Breast epithelium (tissue), 4 donors: ENCODE measurements around the gene MTHFD1. TPM values are rescaled to one million over a fixed set of nuclear protein-coding genes. Genes with fewer than 3 reads are reported as not detected.

Experiments used
- DNase-seq, 2 donors: peaks; one replicate each; pipeline ENCODE4 v3.0.0-alpha.2; 2019; ENCODE audit warnings: low spot score in 2 of 2
- H3K27ac ChIP-seq, 2 donors: fragments of 200-600 bp; sonication (generic) in 1 of 2; one replicate each; pipeline ENCODE4 v1.5.1; 2016 to 2019; ENCODE audit warnings: mild to moderate bottlenecking in 1 of 2
- H3K27me3 ChIP-seq, 2 donors: fragments of 200-600 bp; sonication (generic) in 1 of 2; one replicate each; pipeline versions ENCODE4 v1.5.1 to v1.6.0; 2017 to 2019; ENCODE audit warnings: control low read depth in 1 of 2, mild to moderate bottlenecking in 1 of 2
- H3K36me3 ChIP-seq: fragments of 200-600 bp; one replicate; pipeline ENCODE4 v1.5.1; 2019
- H3K4me1 ChIP-seq, 2 donors: fragments of 200-600 bp; sonication (generic); one replicate each; pipeline ENCODE4 v1.5.1; 2016 to 2019; ENCODE audit warnings: control low read depth in 1 of 2
- H3K4me3 ChIP-seq, 3 donors: fragments of 200-600 bp; sonication (generic); 1 replicate in 2 of 3; 2 replicates in 1 of 3; pipeline ENCODE4 v1.5.1; 2016 to 2019; ENCODE audit warnings: mild to moderate bottlenecking in 3 of 3, moderate library complexity in 2 of 3
- H3K9me3 ChIP-seq, 2 donors: fragments of 200-600 bp; sonication (generic) in 1 of 2; one replicate each; pipeline ENCODE4 v1.5.1; 2016 to 2019; ENCODE audit warnings: control low read depth in 1 of 2
- CTCF ChIP-seq, 3 donors: fragments of 450-650 bp; IDR thresholded peaks; one replicate each; pipeline ENCODE4 v1.5.1; 2016 to 2017; ENCODE audit warnings: antibody characterized with exemption in 3 of 3, mild to moderate bottlenecking in 3 of 3, moderate library complexity in 3 of 3
- POLR2A ChIP-seq: fragments of 450-650 bp; IDR thresholded peaks from one replicate; pipeline ENCODE4 v1.6.1; 2016; ENCODE audit warnings: antibody characterized with exemption, mild to moderate bottlenecking, moderate library complexity
- POLR2AphosphoS5 ChIP-seq, 3 donors: sonication (generic); formaldehyde crosslinking; IDR thresholded peaks; one replicate each; pipeline ENCODE4 v1.6.1; 2017; ENCODE audit warnings: antibody characterized with exemption in 3 of 3
- intact Hi-C: fragments of 100-400 bp; cut with DNase I; formaldehyde crosslinking; loops from one replicate; pipeline ENCODE4 v1.15.1; 2023; ENCODE audit warnings: low total_unique reads
- total RNA-seq, 3 donors: library from RNA; depleted of rRNA; stranded (reverse); fragments of >200 nt; gene quantifications; one replicate each; pipeline ENCODE4 v1.1.0, GENCODE V29; 2016

MTHFD1 gene
- total RNA-seq, 3 donors from 2014 or later, result 48.5 to 126 (median 50.3) TPM

- Histone ChIP-seq H3K27ac (no peak overlapping the region), H3K36me3 (no peaks in the 10 kb centered on the region), H3K9me3 (no peaks in the 10 kb centered on the region), H3K4me3 (no peak overlapping the region), H3K4me1 (no peaks in the 10 kb centered on the region), H3K27me3 (no peaks in the 10 kb centered on the region)
- intact Hi-C loops, result no loop called here
- TF ChIP-seq POLR2A, result no peak
- TF ChIP-seq CTCF (IDR thresholded peaks at IDR 0.05), result no peak
- no peak for TF ChIP-seq POLR2AphosphoS5 (IDR thresholded peaks at IDR 0.05)
- no peak for DNase-seq
Measured at GRCh38 chr14:64467566-64467965, 79.4 kb downstream of the MTHFD1 start.

GRCh38 chr14:64468451-64468850 is 80.3 kb downstream of the MTHFD1 start:
- H3K36me3 ChIP-seq, result no peaks in the 10 kb centered on the region
- H3K4me3 ChIP-seq, result no peak overlapping the region
- no peak overlapping the region for H3K27ac ChIP-seq
- intact Hi-C loops, result no loop called here
- DNase-seq, result no peak
- no peaks in the 10 kb centered on the region for H3K9me3 ChIP-seq
- H3K27me3 ChIP-seq, result no peaks in the 10 kb centered on the region
- TF ChIP-seq POLR2A (no peak), POLR2AphosphoS5 (IDR thresholded peaks at IDR 0.05) (no peak), CTCF (IDR thresholded peaks at IDR 0.05) (no peak)
- no peaks in the 10 kb centered on the region for H3K4me1 ChIP-seq

GRCh38 chr14:64474041-64474440 is 85.9 kb downstream of the MTHFD1 start:
- TF ChIP-seq POLR2A (no peak), POLR2AphosphoS5 (IDR thresholded peaks at IDR 0.05) (no peak), CTCF (IDR thresholded peaks at IDR 0.05) (no peak)

GRCh38 chr14:64474698-64475097 is 86.5 kb downstream of the MTHFD1 start:
- no peak overlapping the region for H3K27ac ChIP-seq
- no peaks in the 10 kb centered on the region for H3K4me1 ChIP-seq
- no peaks in the 10 kb centered on the region for H3K27me3 ChIP-seq
- H3K9me3 ChIP-seq, result no peaks in the 10 kb centered on the region
- TF ChIP-seq CTCF (IDR thresholded peaks at IDR 0.05), result no peak
- no peak for TF ChIP-seq POLR2AphosphoS5 (IDR thresholded peaks at IDR 0.05)
- TF ChIP-seq POLR2A, result no peak
- intact Hi-C loops, result no loop called here
- no peak overlapping the region for H3K4me3 ChIP-seq
- DNase-seq, result no peak
- H3K36me3 ChIP-seq, result no peaks in the 10 kb centered on the region

More at GRCh38 chr14:64474041-64474440, 85.9 kb downstream of the MTHFD1 start:
- Histone ChIP-seq H3K27me3 (no peaks in the 10 kb centered on the region), H3K9me3 (no peaks in the 10 kb centered on the region), H3K27ac (no peak overlapping the region), H3K4me1 (no peaks in the 10 kb centered on the region), H3K4me3 (no peak overlapping the region), H3K36me3 (no peaks in the 10 kb centered on the region)
- intact Hi-C loops, result no loop called here
- no peak for DNase-seq

GRCh38 chr14:64475585-64476273 is 87.6 kb downstream of the MTHFD1 start:
- no peak overlapping the region for H3K27ac ChIP-seq
- H3K36me3 ChIP-seq, result no peaks in the 10 kb centered on the region
- no peaks in the 10 kb centered on the region for H3K4me1 ChIP-seq
- H3K9me3 ChIP-seq, result no peaks in the 10 kb centered on the region
- no peak for TF ChIP-seq POLR2A
- TF ChIP-seq CTCF (IDR thresholded peaks at IDR 0.05), result no peak
- TF ChIP-seq POLR2AphosphoS5 (IDR thresholded peaks at IDR 0.05), result no peak
- H3K4me3 ChIP-seq, result no peak overlapping the region
- H3K27me3 ChIP-seq, result no peaks in the 10 kb centered on the region
- intact Hi-C loops, result no loop called here
- no peak for DNase-seq
